DMS79 (cell line): ENCODE data around the gene ESRRA.

Experiments used
- DNase-seq: peaks from one replicate; lab custom pipeline; 2025; lab: John Stamatoyannopoulos, UW

ESRRA gene

DNA sequence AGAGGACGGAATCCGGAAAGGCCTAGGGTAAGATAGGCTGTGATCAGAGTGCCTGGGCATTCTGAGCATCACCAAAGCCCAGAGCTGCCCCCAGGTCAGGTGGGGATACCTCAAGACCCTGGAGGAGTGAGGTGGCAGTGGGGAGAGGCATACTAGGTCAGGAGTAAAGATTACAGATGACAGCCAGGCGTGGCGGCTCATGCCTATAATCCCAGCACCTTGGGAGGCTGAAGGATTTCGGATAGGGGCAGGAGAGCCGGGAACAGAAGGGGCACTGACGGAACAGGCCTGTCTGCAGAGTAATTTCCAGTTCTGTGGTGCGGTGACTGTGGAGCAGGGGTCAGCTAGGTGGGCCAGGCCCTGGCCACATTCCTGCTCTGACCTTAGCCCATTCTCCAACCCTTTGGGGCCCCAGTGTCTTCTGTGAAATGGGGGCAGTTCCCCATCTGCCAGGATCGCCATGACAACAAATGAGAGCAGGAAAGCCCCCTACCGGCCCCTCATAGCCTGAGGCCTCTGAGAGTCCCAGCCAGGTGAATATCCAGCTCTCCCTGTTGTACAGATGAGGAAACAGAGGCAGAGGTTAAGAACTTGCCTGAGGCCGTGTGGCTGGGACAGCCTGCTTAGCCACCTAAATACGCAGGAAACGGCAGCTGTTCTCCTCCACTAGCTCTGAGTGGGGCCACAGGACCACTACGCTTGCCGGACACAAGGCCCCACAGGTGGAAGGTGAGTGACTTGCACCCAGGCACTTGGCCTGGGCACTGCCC, 30.1 kb upstream of the ESRRA start:
- DNase-seq = no peak

GRCh38 chr11:64275841-64276240, 29.5 kb upstream of the ESRRA start:
- DNase-seq = no peak

- DNase-seq = no peak
These were observed 28.5 kb upstream of the ESRRA start for GRCh38 chr11:64276653-64277431.

DNA sequence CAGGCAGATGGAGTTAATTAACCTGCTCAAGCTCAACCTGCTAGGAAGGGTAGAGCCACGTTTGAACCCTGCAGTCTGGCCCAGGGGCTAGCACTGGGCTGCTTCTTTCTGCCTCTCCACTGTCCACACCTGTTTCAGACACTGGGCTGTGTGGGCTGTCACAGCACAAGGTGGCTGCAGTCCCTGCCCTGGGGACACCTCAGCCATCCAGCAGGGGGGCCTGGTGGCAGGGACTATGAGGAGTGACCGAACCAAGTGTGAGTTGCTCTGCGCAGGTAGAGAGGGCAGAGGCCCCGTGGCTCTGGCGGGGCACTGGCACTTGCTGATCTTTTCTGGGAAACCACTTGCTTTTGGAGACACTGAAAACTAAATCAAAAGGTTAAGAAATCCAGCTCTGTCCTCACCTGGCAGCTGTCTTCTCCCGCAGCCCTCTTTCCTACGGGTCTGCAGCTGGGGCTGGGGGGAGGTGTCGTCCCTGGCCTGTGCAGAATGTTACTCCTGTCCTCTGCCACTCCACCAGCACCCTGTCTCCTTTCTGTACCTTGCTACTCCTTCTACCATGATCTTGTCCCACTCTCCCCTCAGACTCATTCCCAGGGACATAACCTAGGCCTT, 26.6 kb upstream of the ESRRA start:
- DNase-seq = no peak

DNA sequence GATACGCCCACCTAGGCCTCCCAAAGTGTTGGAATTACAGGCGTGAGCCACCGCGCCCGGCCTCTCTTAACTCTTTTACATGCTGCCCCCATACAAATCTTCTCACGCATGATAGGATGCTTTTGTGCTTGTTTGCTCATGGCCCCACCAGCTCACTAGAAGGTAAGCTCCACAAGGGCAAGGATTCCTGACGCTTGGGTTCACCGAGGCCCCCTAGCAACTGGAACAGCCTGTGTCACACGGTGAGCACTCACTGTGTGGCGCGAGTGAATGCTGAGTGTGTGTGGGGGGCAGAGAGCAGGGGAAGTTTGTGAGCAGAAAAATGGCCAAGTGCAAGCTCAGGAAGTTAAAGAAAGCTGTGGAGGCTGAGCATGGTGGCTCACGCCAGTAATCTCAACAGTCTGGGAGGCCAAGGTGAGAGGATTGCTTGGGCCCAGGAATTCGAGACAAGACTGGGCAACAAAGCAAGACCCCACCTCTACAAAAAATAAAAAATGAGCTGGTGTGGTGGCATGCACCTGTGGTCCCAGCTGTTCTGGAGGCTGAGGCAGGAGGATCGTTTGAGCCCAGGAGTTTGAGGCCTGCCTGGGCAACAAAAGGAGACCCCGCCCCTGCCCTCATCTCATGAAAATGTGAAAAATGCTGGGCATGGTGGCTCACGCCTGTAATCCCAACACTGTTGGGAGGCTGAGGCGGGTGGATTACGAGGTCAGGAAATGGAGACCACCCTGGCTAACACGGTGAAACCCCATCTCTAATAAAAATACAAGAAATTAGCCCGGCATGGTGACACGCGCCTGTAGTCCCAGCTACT, 23.2 kb upstream of the ESRRA start:
- no peak for DNase-seq

- DNase-seq = no peak
These were observed 22.2 kb upstream of the ESRRA start for GRCh38 chr11:64283092-64283491.

- peak; percentile 89 for DNase-seq
These were observed 21.0 kb upstream of the ESRRA start, which contains the start of gene BAD for GRCh38 chr11:64284048-64284961. Gene BAD (minus strand): TSS chr11:64284665. CDS start chr11:64284368, 297 bp downstream.

GRCh38 chr11:64284962-64285884, 20.1 kb upstream of the ESRRA start, which contains the start of gene GPR137:
Gene GPR137 (plus strand): TSS chr11:64285848. CDS start chr11:64286525, 677 bp downstream.
- DNase-seq = no peak

DNA sequence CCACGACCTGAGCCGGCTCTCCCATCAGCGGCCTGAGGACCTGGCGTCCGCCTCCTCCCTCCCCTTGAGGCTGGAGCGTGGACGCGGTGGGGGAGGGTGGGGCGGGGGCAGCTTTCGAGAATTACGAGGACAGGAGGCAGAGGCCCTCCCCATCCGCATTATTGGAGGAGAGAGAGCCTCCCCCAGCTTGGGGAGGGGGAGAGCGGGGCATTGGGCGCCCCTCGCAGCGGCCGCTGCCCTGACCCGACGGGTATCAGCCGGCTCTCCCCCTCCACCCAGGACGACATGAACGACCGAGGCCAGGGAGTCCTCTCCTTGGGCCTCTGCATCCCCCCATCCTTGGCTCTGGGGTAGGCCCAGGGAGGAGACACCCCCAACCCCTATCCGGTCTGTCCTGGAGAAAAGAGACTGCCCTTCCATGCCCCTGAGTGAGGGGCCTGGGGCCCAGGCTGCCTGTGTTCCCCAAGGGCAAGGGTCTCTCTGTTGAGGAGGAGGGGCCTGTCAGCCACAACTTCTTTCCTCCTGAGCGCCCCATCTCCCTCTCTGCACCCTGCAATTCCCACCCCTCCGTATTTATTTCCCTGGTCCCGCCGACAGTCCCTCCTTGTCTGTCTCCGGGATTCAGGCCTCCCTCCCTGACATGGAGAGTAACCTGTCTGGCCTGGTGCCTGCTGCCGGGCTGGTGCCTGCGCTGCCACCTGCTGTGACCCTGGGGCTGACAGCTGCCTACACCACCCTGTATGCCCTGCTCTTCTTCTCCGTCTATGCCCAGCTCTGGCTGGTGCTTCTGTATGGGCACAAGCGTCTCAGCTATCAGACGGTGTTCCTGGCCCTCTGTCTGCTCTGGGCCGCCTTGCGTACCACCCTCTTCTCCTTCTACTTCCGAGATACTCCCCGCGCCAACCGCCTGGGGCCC, 19.2 kb upstream of the ESRRA start:
- peak; percentile 17 for DNase-seq

DNA sequence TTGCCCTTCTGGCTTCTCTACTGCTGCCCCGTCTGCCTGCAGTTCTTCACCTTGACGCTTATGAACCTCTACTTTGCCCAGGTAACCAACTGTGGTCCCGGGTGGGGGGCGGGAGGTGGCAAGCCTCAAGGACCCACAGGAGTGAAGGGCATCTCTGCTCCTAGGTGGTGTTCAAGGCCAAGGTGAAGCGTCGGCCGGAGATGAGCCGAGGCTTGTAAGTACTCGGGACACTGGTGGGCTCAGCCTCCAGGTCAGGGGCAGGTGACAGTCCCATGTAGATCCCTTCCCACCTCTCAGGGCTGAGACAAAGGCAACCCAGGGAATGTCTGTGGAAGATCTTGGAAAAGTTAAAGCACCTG, 18.5 kb upstream of the ESRRA start:
- DNase-seq = no peak

DNA sequence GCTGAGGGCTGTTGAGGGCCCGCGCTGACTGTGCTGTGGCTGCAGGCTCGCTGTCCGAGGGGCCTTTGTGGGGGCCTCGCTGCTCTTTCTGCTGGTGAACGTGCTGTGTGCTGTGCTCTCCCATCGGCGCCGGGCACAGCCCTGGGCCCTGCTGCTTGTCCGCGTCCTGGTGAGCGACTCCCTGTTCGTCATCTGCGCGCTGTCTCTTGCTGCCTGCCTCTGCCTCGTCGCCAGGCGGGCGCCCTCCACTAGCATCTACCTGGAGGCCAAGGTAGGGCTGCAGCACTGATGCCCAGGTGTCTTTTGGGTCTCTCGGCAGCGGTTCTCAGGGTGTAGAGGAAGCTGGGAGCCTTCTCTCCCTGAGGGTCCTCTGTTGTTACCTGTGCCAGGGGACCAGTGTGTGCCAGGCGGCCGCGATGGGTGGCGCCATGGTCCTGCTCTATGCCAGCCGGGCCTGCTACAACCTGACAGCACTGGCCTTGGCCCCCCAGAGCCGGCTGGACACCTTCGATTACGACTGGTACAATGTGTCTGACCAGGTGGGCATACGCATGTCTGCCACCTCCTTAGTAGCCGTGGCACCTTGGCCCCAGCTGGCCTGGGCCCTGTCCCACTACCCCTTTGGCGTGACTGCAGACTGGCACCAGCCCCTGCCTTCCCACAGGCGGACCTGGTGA, 17.5 kb upstream of the ESRRA start:
- no peak for DNase-seq

DNA sequence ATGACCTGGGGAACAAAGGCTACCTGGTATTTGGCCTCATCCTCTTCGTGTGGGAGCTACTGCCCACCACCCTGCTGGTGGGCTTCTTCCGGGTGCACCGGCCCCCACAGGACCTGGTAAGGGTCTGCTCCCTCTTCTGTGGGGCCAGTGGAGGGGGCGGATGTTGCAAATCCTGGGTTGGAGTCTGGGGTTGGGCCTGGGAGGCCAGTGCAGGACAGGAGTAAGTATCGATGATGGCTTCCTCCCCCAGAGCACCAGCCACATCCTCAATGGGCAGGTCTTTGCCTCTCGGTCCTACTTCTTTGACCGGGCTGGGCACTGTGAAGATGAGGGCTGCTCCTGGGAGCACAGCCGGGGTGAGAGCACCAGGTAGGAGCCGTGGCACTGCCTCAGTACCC, 17.0 kb upstream of the ESRRA start:
- DNase-seq = no peak

GRCh38 chr11:64289002-64289564, 16.2 kb upstream of the ESRRA start:
- DNase-seq = no peak

- no peak for DNase-seq
These were observed 14.7 kb upstream of the ESRRA start for GRCh38 chr11:64290352-64291261.

DNA sequence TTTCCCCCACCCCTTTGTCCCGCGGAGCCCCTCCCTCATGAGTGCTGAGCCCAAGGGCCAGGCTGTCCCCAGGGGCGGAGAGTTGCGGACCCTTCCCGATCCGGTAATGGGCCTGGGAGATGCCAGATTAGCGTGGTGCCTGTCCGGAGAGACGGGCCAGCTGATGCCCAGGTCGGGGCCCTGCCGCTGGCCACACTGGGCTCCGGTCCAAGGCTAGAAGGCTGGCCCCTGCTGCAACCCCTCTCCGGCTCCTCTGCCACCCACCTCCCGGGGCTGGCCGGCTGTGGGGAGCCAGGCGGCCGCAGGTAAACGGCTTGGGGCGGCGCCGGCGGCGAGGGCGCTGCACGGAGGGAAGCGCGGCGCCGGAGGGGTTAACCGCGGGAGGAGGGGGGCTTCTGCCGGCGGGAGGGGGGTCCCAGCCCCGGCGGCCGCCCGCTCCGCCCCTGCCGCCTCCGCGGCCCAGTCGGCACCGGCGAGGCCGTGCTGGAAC, 14.0 kb upstream of the ESRRA start, which contains the start of gene KCNK4:
Gene KCNK4 (plus strand): TSS at position 41 of the 490 bp plus-strand sequence. CDS start 1,717 bp downstream, outside the sequence.
- DNase-seq = no peak

- no peak for DNase-seq
These were observed 13.4 kb upstream of the ESRRA start for GRCh38 chr11:64291752-64292459.
